Astrocyte (in vitro differentiated cells and primary cell): Measurements from ENCODE around the gene CEACAM3. TPM values are rescaled to one million over a fixed set of nuclear protein-coding genes. Genes with fewer than 3 reads are reported as not detected.
A peak's percentile ranks its signal among the peaks of the same experiment; 100 is the strongest.

Experiments
- DNase-seq: peaks from one replicate; pipeline ENCODE4 v3.0.0-alpha.2; 2010; ENCODE audit warnings: low read depth
- FAIRE-seq: peaks from 2 replicates; lab custom pipeline; 2011; peaks lifted over from hg19 to GRCh38; lab: Jason Lieb, UNC
- H2AFZ ChIP-seq: 2 replicates; pipeline ENCODE4 v1.6.0; 2012; ENCODE audit warnings: low read depth, low read length, inconsistent platforms
- H3K27ac ChIP-seq: 2 replicates; pipeline ENCODE4 v1.5.1; 2011; ENCODE audit warnings: low read depth, low read length, inconsistent platforms
- H3K27me3 ChIP-seq: 2 replicates; pipeline ENCODE4 v1.6.0; 2011; ENCODE audit warnings: low read length, inconsistent platforms; ENCODE audit not compliant: insufficient read depth
- H3K36me3 ChIP-seq: 2 replicates; pipeline ENCODE4 v1.5.1; 2011; ENCODE audit warnings: low read length, inconsistent platforms; ENCODE audit not compliant: insufficient read depth
- H3K4me1 ChIP-seq: 2 replicates; pipeline ENCODE4 v1.5.1; 2011; ENCODE audit warnings: low read length, inconsistent platforms; ENCODE audit not compliant: insufficient read depth
- H3K4me2 ChIP-seq: 2 replicates; pipeline ENCODE4 v1.6.0; 2012; ENCODE audit warnings: low read length, inconsistent platforms
- H3K4me3 ChIP-seq: 2 replicates; pipeline ENCODE4 v1.5.1; 2011; ENCODE audit warnings: low read depth, mild to moderate bottlenecking, low read length, inconsistent platforms; ENCODE audit not compliant: insufficient read depth
- H3K79me2 ChIP-seq: 2 replicates; pipeline ENCODE4 v1.6.0; 2012; ENCODE audit warnings: mild to moderate bottlenecking, low read length, inconsistent platforms; ENCODE audit not compliant: insufficient read depth
- H3K9ac ChIP-seq: 2 replicates; pipeline ENCODE4 v1.6.0; 2012; ENCODE audit warnings: mild to moderate bottlenecking, low read length, inconsistent platforms
- H3K9me3 ChIP-seq: 2 replicates; pipeline ENCODE4 v1.5.1; 2012; ENCODE audit warnings: low read depth, mild to moderate bottlenecking, low read length, inconsistent platforms; ENCODE audit not compliant: insufficient read depth
- H4K20me1 ChIP-seq: 2 replicates; pipeline ENCODE4 v1.6.0; 2012; ENCODE audit warnings: low read length, inconsistent platforms; ENCODE audit not compliant: insufficient read depth
- H3K27ac Mint-ChIP-seq: one replicate; pipeline ENCODE4 v1.8.0; 2021; ENCODE audit warnings: mild to moderate bottlenecking, mixed read lengths; ENCODE audit not compliant: unreplicated experiment
- H3K27me3 Mint-ChIP-seq: one replicate; pipeline ENCODE4 v1.8.0; 2021; ENCODE audit warnings: low read depth, mixed read lengths; ENCODE audit not compliant: unreplicated experiment
- H3K36me3 Mint-ChIP-seq: one replicate; pipeline ENCODE4 v1.8.0; 2021; ENCODE audit warnings: low read depth, mixed read lengths; ENCODE audit not compliant: unreplicated experiment
- H3K4me1 Mint-ChIP-seq: one replicate; pipeline ENCODE4 v1.8.0; 2021; ENCODE audit warnings: low read depth, mixed read lengths; ENCODE audit not compliant: unreplicated experiment
- H3K4me3 Mint-ChIP-seq: one replicate; pipeline ENCODE4 v1.8.0; 2021; ENCODE audit warnings: mild to moderate bottlenecking, moderate library complexity, mixed read lengths; ENCODE audit not compliant: unreplicated experiment
- H3K9me3 Mint-ChIP-seq: one replicate; pipeline ENCODE4 v1.8.0; 2021; ENCODE audit warnings: mild to moderate bottlenecking, mixed read lengths; ENCODE audit not compliant: unreplicated experiment
- CTCF ChIP-seq: IDR thresholded peaks from 2 replicates; pipeline ENCODE4 v1.5.1; 2011; ENCODE audit warnings: low read depth, mild to moderate bottlenecking, inconsistent platforms, low read length, moderate library complexity; ENCODE audit not compliant: insufficient read depth
- EZH2 ChIP-seq: IDR thresholded peaks from 2 replicates; pipeline ENCODE4 v1.6.1; 2012; ENCODE audit warnings: mild to moderate bottlenecking, low read length, inconsistent platforms; ENCODE audit not compliant: insufficient read depth
- total RNA-seq: library from RNA; stranded (reverse); gene quantifications from 2 replicates; pipeline ENCODE4 v1.2.1, GENCODE V29; 2021

Gene CEACAM3
- total RNA-seq, 1 donor from 2014 or later: not detected

DNA sequence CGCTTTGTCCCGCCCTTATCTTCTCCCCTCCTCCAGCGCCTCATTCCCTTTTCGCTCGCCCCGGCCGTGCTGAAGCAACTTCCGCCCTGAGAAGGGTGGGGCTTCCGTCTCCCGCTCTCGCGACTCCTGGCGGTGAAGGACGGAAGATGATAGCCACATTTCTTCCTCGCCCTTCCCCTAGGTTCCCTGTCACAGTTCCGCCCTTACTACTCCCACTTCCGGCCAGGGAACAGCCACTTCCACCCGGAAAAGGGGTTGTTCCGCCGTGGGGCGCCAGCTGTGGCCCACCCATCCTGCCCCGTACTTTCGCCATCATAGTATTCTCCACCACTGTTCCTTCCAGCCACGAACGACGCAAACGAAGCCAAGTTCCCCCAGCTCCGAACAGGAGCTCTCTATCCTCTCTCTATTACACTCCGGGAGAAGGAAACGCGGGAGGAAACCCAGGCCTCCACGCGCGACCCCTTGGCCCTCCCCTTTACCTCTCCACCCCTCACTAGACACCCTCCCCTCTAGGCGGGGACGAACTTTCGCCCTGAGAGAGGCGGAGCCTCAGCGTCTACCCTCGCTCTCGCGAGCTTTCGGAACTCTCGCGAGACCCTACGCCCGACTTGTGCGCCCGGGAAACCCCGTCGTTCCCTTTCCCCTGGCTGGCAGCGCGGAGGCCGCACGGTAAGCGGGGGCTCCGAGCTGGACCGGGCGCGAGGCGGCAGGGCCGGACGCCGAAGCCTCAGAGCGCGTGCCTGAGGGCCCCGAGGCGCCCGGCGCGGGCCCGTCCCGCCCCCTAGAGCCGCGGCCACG, 63.4 kb downstream of the CEACAM3 start, which contains the start of gene RPS19:
Gene RPS19 (plus strand): TSS at position 638 of the 801 bp plus-strand sequence. CDS start 520 bp downstream, outside the sequence.
- Histone ChIP-seq H4K20me1 (peaks cover 44% of the 10 kb centered on the region), H3K9me3 (no peaks in the 10 kb centered on the region), H3K36me3 (peaks cover 37% of the 10 kb centered on the region), H2AFZ (peak within 1 kb of the TSS; percentile 78), H3K4me3 (peak within 1 kb of the TSS; percentile 96), H3K79me2 (peaks cover 50% of the 10 kb centered on the region), H3K9ac (peak within 1 kb of the TSS; percentile 100), H3K4me1 (peaks cover 32% of the 10 kb centered on the region), H3K27ac (peak within 1 kb of the TSS; percentile 94), H3K27me3 (peaks cover 5% of the 10 kb centered on the region), H3K4me2 (peak within 1 kb of the TSS; percentile 97)
- no peak for TF ChIP-seq EZH2
- TF ChIP-seq CTCF: peak; percentile 35
- peak; percentile 95 for DNase-seq
- H3K4me1 Mint-ChIP-seq: peaks cover 25% of the 10 kb centered on the region
- H3K27ac Mint-ChIP-seq: peak within 1 kb of the TSS; percentile 99
- peak within 1 kb of the TSS; percentile 99 for H3K4me3 Mint-ChIP-seq
- FAIRE-seq: peak; percentile 90
- peaks cover 35% of the 10 kb centered on the region for H3K36me3 Mint-ChIP-seq
- no peaks in the 10 kb centered on the region for H3K9me3 Mint-ChIP-seq
- H3K27me3 Mint-ChIP-seq: peaks cover 3% of the 10 kb centered on the region

GRCh38 chr19:41860419-41861115, 64.2 kb downstream of the CEACAM3 start:
- H3K27ac ChIP-seq: peak overlapping the region; percentile 94
- H3K79me2 ChIP-seq: peaks cover 57% of the 10 kb centered on the region
- peak overlapping the region; percentile 100 for H3K9ac ChIP-seq
- peak overlapping the region; percentile 97 for H3K4me2 ChIP-seq
- peaks cover 27% of the 10 kb centered on the region for H3K4me1 Mint-ChIP-seq
- peak overlapping the region; percentile 96 for H3K4me3 ChIP-seq
- H3K4me1 ChIP-seq: peaks cover 32% of the 10 kb centered on the region
- peak overlapping the region; percentile 99 for H3K4me3 Mint-ChIP-seq
- no peaks in the 10 kb centered on the region for H3K27me3 ChIP-seq
- H3K36me3 ChIP-seq: peaks cover 43% of the 10 kb centered on the region
- FAIRE-seq (no peak), DNase-seq (no peak)
- no peak overlapping the region for H2AFZ ChIP-seq
- TF ChIP-seq EZH2 (no peak), CTCF (no peak)
- peaks cover 37% of the 10 kb centered on the region for H3K36me3 Mint-ChIP-seq
- peaks cover 51% of the 10 kb centered on the region for H4K20me1 ChIP-seq
- H3K27ac Mint-ChIP-seq: peak overlapping the region; percentile 99
- no peaks in the 10 kb centered on the region for H3K9me3 ChIP-seq
- peaks cover 2% of the 10 kb centered on the region for H3K27me3 Mint-ChIP-seq
- no peaks in the 10 kb centered on the region for H3K9me3 Mint-ChIP-seq

Other genes starting within 250 kb of the CEACAM3 start
- 2.1 and 2.4 TPM in 2 replicates for gene CEACAM21, start 220.4 kb upstream of the CEACAM3 start, total RNA-seq
- not detected in 2 replicates for gene CEACAM4, start 169.5 kb upstream of the CEACAM3 start, total RNA-seq
- gene CEACAM7, start 108.3 kb upstream of the CEACAM3 start, total RNA-seq: not detected in 2 replicates
- gene CEACAM5, start 88.0 kb upstream of the CEACAM3 start, total RNA-seq: not detected in 2 replicates
- not detected in 2 replicates for gene CEACAM6, start 41.1 kb upstream of the CEACAM3 start, total RNA-seq
- not detected in 2 replicates for gene LYPD4, start 48.1 kb downstream of the CEACAM3 start, total RNA-seq
- gene DMRTC2, start 48.5 kb downstream of the CEACAM3 start, total RNA-seq: not detected in 2 replicates
- 2,868 and 3,078 TPM in 2 replicates for gene RPS19, start 63.7 kb downstream of the CEACAM3 start, total RNA-seq
- 0.30 and 0.41 TPM in 2 replicates for gene CD79A, start 80.7 kb downstream of the CEACAM3 start, total RNA-seq
- gene ARHGEF1, start 86.6 kb downstream of the CEACAM3 start, total RNA-seq: 69.8 and 73.1 TPM in 2 replicates
- 0.36 and 0.41 TPM in 2 replicates for gene ERFL, start 131.9 kb downstream of the CEACAM3 start, total RNA-seq
- 257 and 278 TPM in 2 replicates for gene RABAC1, start 162.7 kb downstream of the CEACAM3 start, total RNA-seq
- gene ATP1A3, start 197.6 kb downstream of the CEACAM3 start, total RNA-seq: 3.4 and 3.9 TPM in 2 replicates